ENCODE measurements around the gene LIG4. TPM values are rescaled to one million over a fixed set of nuclear protein-coding genes. Genes with fewer than 3 reads are reported as not detected.

Gene LIG4
- total RNA-seq, 1 donor from 2014 or later = 15.1 TPM

GRCh38 chr13:108195146-108195545 is 20.2 kb downstream of the LIG4 start:
- no peak for DNase-seq (ENCODE audit: low spot score in 2 of 2)
- FAIRE-seq = no peak

GRCh38 chr13:108194435-108194936 is 20.9 kb downstream of the LIG4 start:
- no peak for DNase-seq (ENCODE audit: low spot score in 2 of 2)
- FAIRE-seq = no peak

DNA sequence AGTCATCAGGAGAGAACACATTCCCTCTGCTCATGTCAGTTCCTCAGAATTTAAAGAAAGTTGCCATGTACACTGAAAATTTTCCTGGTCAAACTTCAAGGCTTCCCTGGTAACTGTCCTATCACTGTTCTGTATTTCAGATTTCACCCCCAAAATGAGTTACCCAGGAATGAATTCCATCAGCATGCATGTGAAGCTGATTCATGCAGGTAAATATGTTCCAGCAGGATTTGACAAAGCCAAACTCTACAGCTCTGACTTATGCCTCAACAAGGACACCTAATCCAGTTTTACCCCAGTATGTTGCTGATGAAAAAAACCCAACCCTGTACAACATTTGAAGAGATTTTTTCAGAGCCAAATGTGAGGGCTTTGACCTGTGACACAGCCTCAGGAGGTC is 21.5 kb downstream of the LIG4 start:
- DNase-seq (ENCODE audit: low spot score in 2 of 2) (no peak), FAIRE-seq (no peak)

GRCh38 chr13:108190897-108191296 is 24.4 kb downstream of the LIG4 start:
- FAIRE-seq (no peak), DNase-seq (ENCODE audit: low spot score in 2 of 2) (no peak)

DNA sequence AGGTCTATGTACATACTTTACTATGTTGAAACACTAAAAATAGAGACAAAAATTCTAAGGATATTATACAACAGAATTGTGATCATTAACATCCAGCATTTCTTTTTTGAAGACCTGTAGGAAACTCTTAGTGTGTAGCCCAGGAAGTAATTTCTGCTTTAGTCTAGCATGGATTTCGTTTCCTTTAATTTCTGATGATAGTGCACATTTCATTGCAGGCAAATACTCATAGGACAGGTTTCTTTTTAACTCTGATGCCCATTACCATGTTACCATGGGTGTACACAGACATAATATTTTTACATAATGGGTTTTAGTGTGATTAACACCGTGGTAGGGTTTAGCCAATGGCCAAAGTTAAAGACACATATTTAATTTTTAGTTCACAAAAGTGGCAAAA is 27.1 kb downstream of the LIG4 start:
- no peak for DNase-seq (ENCODE audit: low spot score in 2 of 2)
- FAIRE-seq = no peak

DNA sequence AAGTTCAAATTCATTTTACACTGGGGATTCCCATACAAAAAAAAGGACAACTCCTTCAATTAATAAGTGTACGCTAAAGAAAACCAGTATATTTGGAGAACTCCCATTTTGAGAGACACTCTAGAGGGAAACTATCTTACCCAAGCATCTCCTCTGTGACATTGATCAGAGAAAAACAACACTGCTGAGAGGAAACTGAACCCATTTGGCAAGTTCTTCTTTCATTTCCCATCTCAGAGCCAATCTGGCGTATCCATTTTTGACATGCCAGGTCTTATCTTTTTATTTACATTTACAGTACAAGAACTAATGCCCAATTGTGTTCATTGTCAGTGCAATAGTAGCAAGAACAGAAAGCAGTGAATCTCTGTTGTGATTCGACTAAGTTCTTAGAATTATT is 30.1 kb downstream of the LIG4 start:
- DNase-seq (ENCODE audit: low spot score in 2 of 2) (no peak), FAIRE-seq (no peak)

DNA sequence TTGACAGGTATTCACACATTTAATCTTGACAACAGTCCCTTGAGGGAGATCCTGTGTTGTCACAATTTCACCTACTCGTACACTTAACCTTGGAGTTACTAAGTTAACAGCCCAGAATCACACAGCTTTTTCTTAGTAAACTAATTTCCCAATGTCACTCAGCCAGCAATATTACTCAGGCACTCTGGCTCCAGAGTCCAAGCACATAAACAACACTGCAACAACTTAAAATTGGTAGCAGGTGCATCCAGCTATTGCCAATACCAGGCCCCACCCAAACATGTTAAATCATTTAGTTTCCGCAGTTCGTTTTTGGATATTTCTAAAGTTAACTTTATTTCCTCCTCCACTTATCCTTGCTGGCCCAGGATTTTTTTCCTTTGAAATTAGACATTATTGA is 32.7 kb downstream of the LIG4 start:
- DNase-seq (ENCODE audit: low spot score in 2 of 2) (no peak), FAIRE-seq (no peak)

DNA sequence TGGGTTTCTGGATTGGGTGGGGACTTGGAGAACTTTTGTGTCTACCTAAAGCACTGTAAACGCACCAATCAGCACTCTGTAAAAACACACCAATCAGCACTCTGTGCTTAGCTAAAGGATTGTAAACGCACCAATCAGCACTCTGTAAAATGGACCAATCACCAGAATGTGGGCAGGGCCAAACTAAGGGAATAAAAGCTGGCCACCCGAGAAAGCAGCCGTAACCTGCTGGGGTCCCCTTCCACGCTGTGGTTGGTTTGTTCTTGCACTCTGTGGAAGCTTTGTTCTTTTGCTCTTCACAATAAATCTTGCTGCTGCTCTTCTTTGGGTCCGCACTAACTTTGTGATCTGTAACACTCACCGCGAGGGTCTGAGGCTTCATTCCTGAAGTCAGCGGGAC is 37.3 kb downstream of the LIG4 start:
- FAIRE-seq = no peak
- DNase-seq (ENCODE audit: low spot score in 2 of 2) = no peak

- peak in 1 of 2 donors; percentile 9 for DNase-seq (ENCODE audit: low spot score in 2 of 2)
Measured at GRCh38 chr13:108176685-108177274, 38.6 kb downstream of the LIG4 start.

DNA sequence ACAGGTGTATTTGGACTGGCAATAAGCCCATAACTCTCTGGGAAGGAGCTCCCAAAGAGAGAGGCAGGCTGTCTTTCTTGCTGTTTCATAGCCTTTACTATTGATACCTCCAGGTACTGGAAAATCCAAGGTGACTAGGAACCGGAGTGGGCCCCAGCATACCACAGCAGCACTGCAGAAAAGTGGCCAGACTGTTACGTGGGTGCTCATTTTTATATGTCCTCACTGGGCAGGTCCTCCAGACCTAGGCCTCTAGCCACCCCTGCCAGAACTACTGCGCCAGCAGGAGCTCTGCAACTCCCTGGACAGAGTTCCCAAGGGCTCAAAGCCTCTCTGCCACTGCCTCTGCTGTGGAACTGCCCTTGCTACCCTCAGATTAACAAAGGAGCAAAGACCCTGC is 46.4 kb downstream of the LIG4 start:
- FAIRE-seq = no peak
- DNase-seq (ENCODE audit: low spot score in 2 of 2) = no peak

More at GRCh38 chr13:108176685-108177274, 38.6 kb downstream of the LIG4 start:
- FAIRE-seq = no peak

- no peak for FAIRE-seq
- DNase-seq (ENCODE audit: low spot score in 2 of 2) = no peak
Measured at GRCh38 chr13:108166078-108166477, 49.3 kb downstream of the LIG4 start.

DNA sequence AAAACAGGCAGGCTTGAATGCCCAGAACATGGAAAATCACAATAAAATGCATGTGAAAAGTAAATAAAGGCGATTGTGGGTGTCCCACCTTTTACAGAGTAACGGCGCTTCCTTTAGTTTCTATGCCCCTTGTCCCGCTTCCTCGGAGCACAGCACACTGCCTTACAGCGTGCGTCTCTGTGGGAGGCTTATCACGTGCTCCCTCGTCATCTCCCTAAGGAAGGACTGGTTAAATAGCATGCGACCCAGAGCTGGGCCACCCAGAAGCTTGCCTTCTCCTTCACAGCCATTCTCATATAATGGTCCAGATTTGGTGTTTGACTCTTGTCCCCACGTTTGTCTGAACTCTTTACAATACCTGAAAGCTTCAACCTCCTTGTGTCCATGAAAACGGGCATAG is 56.6 kb downstream of the LIG4 start:
- DNase-seq (ENCODE audit: low spot score in 2 of 2) (no peak), FAIRE-seq (no peak)

Other genes with a start within 250 kb of the LIG4 start
- gene ABHD13, start 2.9 kb upstream of the LIG4 start, total RNA-seq = 17.1 TPM
- gene TNFSF13B, start 54.2 kb upstream of the LIG4 start, total RNA-seq = 1.6 TPM